Measurements from ENCODE around the gene FNBP1L.

DNA sequence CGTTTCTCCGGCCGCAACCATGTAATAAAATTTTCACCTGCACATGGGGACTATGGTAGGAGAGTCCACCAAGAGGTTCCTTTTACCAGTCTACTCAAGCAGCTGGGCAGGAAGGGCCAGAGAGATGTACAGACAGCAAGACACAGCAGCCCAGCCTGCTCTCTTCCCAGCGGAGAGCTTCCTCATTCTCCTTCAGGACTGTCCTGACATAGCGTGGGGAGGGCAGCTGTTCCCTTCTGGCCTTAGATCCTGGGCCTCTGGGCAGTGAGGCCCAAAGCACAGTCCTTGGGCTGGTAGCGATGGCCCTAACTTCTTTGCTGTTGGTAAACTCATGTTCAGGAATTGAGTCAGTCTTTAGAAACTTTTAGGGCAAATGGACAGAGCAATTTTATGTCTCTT is 144.6 kb downstream of the FNBP1L start:
- TF ChIP-seq, protein P1, sequence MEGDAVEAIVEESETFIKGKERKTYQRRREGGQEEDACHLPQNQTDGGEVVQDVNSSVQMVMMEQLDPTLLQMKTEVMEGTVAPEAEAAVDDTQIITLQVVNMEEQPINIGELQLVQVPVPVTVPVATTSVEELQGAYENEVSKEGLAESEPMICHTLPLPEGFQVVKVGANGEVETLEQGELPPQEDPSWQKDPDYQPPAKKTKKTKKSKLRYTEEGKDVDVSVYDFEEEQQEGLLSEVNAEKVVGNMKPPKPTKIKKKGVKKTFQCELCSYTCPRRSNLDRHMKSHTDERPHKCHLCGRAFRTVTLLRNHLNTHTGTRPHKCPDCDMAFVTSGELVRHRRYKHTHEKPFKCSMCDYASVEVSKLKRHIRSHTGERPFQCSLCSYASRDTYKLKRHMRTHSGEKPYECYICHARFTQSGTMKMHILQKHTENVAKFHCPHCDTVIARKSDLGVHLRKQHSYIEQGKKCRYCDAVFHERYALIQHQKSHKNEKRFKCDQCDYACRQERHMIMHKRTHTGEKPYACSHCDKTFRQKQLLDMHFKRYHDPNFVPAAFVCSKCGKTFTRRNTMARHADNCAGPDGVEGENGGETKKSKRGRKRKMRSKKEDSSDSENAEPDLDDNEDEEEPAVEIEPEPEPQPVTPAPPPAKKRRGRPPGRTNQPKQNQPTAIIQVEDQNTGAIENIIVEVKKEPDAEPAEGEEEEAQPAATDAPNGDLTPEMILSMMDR (IDR thresholded peaks at IDR 0.05): no peak
- TF ChIP-seq POLR2A (IDR thresholded peaks at IDR 0.05): no peak
